Panc1 (cell line): ENCODE data around the gene CYP2A6. TPM values are rescaled to one million over a fixed set of nuclear protein-coding genes. Genes with fewer than 3 reads are reported as not detected.

Source experiments
- ATAC-seq: fragments of 200-7000 bp; cut with Tn5 transposase; 2 replicates; pipeline ENCODE4 v1.9.1; 2020; ENCODE audit warnings: mild to moderate bottlenecking, moderate library complexity
- BruUV-seq: library from RNA; stranded (reverse); fragments of 400-500 nt; replicated peaks from 2 replicates; lab custom pipeline; 2021; lab: Mats Ljungman, UMichigan
- CTCF ChIA-PET: fragments of 300-600 bp; sonication (Branson Sonifier 250); formaldehyde crosslinking; loops from one replicate; lab custom pipeline; 2022; ENCODE audit warnings: antibody characterized with exemption; lab: Charles Lee
- POLR2A ChIA-PET: fragments of 300-600 bp; sonication (Branson Sonifier 250); formaldehyde crosslinking; loops from one replicate; lab custom pipeline; 2022; ENCODE audit warnings: antibody characterized with exemption; lab: Charles Lee
- DNase-seq: peaks from one replicate; pipeline ENCODE4 v3.0.0-alpha.2; 2010; ENCODE audit warnings: low read depth, low spot score
- H3K27ac ChIP-seq: 2 replicates; pipeline ENCODE4 v1.5.1; 2011; ENCODE audit warnings: mild to moderate bottlenecking, low read length, inconsistent platforms
- H3K27me3 ChIP-seq: fragments of 200-500 bp; sonication (Bioruptor generic); 2 replicates; pipeline ENCODE4 v1.6.0; 2014; ENCODE audit warnings: low read length, inconsistent platforms; ENCODE audit not compliant: control insufficient read depth, insufficient read depth
- H3K36me3 ChIP-seq: fragments of 200-500 bp; sonication (Bioruptor generic); 2 replicates; pipeline ENCODE4 v1.5.1; 2014; ENCODE audit warnings: inconsistent platforms, mild to moderate bottlenecking, low read length, moderate library complexity; ENCODE audit not compliant: control insufficient read depth, insufficient read depth
- H3K4me1 ChIP-seq: 2 replicates; pipeline ENCODE4 v1.5.1; 2011; ENCODE audit warnings: inconsistent platforms, mild to moderate bottlenecking, low read length, moderate library complexity; ENCODE audit not compliant: control insufficient read depth, insufficient read depth
- H3K4me3 ChIP-seq, 2 experiments: 2 replicates each; pipeline ENCODE4 v1.5.1; 2011 to 2012; ENCODE audit warnings: low read depth in 2 of 2, low read length in 2 of 2, mild to moderate bottlenecking in 2 of 2, inconsistent platforms in 1 of 2, moderate library complexity in 1 of 2
- H3K9me3 ChIP-seq: fragments of 200-500 bp; sonication (Bioruptor generic); 2 replicates; pipeline ENCODE4 v1.5.1; 2014; ENCODE audit warnings: low read depth, mild to moderate bottlenecking, inconsistent platforms, low read length, moderate library complexity; ENCODE audit not compliant: control insufficient read depth, insufficient read depth
- POLR2AphosphoS5 ChIP-seq: IDR thresholded peaks from 2 replicates; pipeline ENCODE4 v1.6.1; 2012; ENCODE audit warnings: mild to moderate bottlenecking, low read depth, low read length, moderate library complexity
- SIN3A ChIP-seq: IDR thresholded peaks from 2 replicates; pipeline ENCODE4 v1.6.1; 2012; ENCODE audit warnings: low read depth, mild to moderate bottlenecking, low read length, moderate library complexity, borderline replicate concordance; ENCODE audit not compliant: insufficient read depth
- in situ Hi-C: cut with HindIII; loops from 2 replicates; pipeline ENCODE4 v1.10.0; 2016; ENCODE audit warnings: low sequenced_read_pairs, low pct_unique_long_range_greater_than_20kb
- intact Hi-C: fragments of 100-400 bp; cut with micrococcal nuclease; formaldehyde crosslinking; loops from one replicate; pipeline ENCODE4 v1.10.0; 2022; ENCODE audit not compliant: unreplicated experiment
- total RNA-seq: library from RNA; stranded (reverse); gene quantifications from one replicate; pipeline ENCODE4 v1.2.1, GENCODE V29; 2021; ENCODE audit not compliant: unreplicated experiment
- TF ChIP-seq, protein P1 (sequence below): fragments of 450-650 bp; IDR thresholded peaks from 2 replicates; pipeline ENCODE4 v1.5.1; 2017; ENCODE audit warnings: mild to moderate bottlenecking
- TF ChIP-seq, protein P2 (sequence below), 2 experiments: IDR thresholded peaks; 2 replicates each; pipeline ENCODE4 v1.6.1; 2011 to 2012; ENCODE audit warnings: low read depth in 2 of 2, control low read depth in 1 of 2, low read length in 1 of 2, mild to moderate bottlenecking in 1 of 2, moderate library complexity in 1 of 2; ENCODE audit not compliant: insufficient read depth in 1 of 2

Gene CYP2A6
- total RNA-seq, 1 experiment from 2014 or later: 0.41 TPM

DNA sequence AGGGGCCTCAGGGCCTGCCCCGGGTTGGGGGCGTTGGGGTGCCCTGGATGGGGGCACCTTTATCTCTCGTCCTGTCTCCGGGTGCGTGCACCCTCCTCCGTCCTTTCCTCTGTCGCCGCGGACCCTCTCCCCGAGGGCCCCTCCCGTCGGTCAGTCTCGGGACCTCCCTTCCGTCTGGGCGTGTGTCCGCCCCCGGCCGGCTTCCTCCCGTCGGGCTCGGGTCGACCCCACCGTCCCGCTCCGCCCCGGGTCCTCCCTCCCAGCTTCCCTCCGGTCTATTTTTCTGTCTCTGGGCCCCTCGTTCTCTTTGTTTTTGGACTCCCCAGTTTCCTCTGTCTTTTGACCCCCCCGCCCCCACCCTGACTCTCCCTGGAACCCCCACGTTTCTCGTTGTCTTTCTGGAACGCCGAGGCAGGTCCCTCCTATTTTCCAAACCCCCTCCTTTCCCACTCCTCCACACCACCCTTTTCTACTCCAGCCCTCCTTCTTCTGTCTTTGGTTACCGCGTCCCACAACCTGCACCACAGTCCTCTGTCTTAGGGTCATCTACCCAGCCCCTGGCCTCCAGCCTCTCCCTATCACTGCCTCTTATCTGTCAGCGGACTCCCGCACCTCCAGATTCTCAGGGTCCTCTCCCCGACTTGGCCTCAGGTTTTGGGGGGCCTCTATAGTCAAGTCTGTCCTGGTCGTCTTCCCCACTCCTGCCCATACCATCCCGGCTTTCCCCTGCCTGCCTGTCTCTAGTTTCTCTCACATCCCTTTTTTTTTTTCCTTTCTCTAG, 50.5 kb downstream of the CYP2A6 start:
- DNase-seq (no peak), ATAC-seq (peak; percentile 45)
- CTCF ChIA-PET: no interaction called here
- H3K27ac ChIP-seq: peak overlapping the region; percentile 85
- no peaks in the 10 kb centered on the region for H3K9me3 ChIP-seq
- TF ChIP-seq POLR2AphosphoS5 (peak; percentile 37; the same call in 1 of the 2 replicates), SIN3A (no peak)
- TF ChIP-seq, protein P1, sequence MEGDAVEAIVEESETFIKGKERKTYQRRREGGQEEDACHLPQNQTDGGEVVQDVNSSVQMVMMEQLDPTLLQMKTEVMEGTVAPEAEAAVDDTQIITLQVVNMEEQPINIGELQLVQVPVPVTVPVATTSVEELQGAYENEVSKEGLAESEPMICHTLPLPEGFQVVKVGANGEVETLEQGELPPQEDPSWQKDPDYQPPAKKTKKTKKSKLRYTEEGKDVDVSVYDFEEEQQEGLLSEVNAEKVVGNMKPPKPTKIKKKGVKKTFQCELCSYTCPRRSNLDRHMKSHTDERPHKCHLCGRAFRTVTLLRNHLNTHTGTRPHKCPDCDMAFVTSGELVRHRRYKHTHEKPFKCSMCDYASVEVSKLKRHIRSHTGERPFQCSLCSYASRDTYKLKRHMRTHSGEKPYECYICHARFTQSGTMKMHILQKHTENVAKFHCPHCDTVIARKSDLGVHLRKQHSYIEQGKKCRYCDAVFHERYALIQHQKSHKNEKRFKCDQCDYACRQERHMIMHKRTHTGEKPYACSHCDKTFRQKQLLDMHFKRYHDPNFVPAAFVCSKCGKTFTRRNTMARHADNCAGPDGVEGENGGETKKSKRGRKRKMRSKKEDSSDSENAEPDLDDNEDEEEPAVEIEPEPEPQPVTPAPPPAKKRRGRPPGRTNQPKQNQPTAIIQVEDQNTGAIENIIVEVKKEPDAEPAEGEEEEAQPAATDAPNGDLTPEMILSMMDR: no peak
- in situ Hi-C loops (no loop called here), intact Hi-C loops (loop anchor here (10.0 kb wide), 1 partner anchor 135 kb away; no protein-coding TSS in a partner anchor)
- H3K4me3 ChIP-seq: peak overlapping the region; percentile 65 to 76
- POLR2A ChIA-PET: no interaction called here
- H3K27me3 ChIP-seq: no peaks in the 10 kb centered on the region
- peaks cover 38% of the 10 kb centered on the region for H3K4me1 ChIP-seq
- BruUV-seq: no TSS peak
- H3K36me3 ChIP-seq: peaks cover 2% of the 10 kb centered on the region; the same call in 1 of the 2 replicates

DNA sequence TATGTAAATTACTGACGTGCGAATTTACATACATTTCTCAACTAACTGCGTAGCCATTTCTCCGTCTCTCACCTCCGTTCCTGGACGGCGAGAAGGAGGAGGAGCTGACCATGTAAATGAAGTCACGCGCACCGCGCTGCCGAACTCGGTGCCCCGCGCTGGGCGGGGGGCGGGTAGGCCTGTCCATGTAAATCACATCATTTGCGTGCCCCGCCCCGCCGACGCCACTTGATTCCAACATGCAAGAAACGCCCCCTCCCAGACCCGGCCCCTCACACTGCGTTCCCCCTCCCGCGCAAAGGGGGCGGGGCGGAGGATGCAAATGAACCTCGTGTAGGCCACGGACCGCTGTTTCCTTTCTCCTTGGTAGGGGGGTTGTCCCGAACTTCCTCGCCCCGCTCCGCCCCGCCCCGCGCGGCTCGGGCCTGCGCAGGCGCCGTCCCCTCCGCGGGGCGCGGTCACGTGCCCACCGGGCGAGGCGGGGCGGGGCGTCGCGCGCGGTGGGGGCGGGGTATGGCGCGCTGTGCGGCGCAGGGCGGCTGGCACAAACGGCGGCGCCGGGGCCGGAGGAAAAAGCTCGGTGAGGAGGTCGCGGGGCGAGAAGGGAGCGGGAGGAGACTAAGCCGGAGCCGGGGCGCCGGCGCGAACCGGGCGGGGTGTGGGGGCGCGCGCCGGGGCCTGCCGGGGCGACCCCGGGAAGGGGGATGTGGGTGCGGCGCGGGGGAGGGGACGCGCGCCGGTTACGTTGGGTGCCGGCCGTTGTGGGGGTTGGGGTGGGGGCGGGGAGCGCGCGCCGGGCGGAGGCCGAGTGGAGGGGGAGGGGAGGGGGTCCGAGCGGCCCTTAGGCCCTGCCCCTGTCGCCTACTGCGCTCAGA, 51.3 kb downstream of the CYP2A6 start, which contains the start of gene EGLN2:
Gene EGLN2, plus strand, starts transcription at position 509 of the 875 bp plus-strand sequence. CDS start 1,382 bp downstream, outside the sequence.
- CTCF ChIA-PET: interaction anchor here (0.6 to 0.7 kb wide), 2 partner anchors 21 to 339 kb away, joined by 3 read pairs; no protein-coding TSS in a partner anchor
- no TSS peak for BruUV-seq
- Histone ChIP-seq H3K9me3 (no peaks in the 10 kb centered on the region), H3K36me3 (peaks cover 2% of the 10 kb centered on the region; the same call in 1 of the 2 replicates), H3K27me3 (no peaks in the 10 kb centered on the region), H3K4me1 (peaks cover 31% of the 10 kb centered on the region), H3K27ac (peak within 1 kb of the TSS; percentile 85), H3K4me3 (peak within 1 kb of the TSS; percentile 65 to 76)
- DNase-seq (peak; percentile 87), ATAC-seq (peak; percentile 92)
- TF ChIP-seq, protein P1: peak; percentile 6; the same call in 1 of the 2 replicates
- TF ChIP-seq, protein P2, sequence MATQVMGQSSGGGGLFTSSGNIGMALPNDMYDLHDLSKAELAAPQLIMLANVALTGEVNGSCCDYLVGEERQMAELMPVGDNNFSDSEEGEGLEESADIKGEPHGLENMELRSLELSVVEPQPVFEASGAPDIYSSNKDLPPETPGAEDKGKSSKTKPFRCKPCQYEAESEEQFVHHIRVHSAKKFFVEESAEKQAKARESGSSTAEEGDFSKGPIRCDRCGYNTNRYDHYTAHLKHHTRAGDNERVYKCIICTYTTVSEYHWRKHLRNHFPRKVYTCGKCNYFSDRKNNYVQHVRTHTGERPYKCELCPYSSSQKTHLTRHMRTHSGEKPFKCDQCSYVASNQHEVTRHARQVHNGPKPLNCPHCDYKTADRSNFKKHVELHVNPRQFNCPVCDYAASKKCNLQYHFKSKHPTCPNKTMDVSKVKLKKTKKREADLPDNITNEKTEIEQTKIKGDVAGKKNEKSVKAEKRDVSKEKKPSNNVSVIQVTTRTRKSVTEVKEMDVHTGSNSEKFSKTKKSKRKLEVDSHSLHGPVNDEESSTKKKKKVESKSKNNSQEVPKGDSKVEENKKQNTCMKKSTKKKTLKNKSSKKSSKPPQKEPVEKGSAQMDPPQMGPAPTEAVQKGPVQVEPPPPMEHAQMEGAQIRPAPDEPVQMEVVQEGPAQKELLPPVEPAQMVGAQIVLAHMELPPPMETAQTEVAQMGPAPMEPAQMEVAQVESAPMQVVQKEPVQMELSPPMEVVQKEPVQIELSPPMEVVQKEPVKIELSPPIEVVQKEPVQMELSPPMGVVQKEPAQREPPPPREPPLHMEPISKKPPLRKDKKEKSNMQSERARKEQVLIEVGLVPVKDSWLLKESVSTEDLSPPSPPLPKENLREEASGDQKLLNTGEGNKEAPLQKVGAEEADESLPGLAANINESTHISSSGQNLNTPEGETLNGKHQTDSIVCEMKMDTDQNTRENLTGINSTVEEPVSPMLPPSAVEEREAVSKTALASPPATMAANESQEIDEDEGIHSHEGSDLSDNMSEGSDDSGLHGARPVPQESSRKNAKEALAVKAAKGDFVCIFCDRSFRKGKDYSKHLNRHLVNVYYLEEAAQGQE (IDR thresholded peaks at IDR 0.05; ENCODE audit: insufficient read depth in 1 of 2, low read depth in 2 of 2, low read length in 1 of 2): no peak
- in situ Hi-C loops (no loop called here), intact Hi-C loops (no loop called here)
- POLR2A ChIA-PET: no interaction called here
